Stomach smooth muscle (tissue), 2 donors: ENCODE measurements around the gene ARL15.
"Not testable (repeated sequence)": the region's sequence is repeated elsewhere in the genome, so short reads cannot be mapped to it uniquely, and the experiment has no call there.

Experiments used
- H3K27ac ChIP-seq: one replicate; pipeline ENCODE4 v1.7.0; 2013; ENCODE audit warnings: mild to moderate bottlenecking, low read length, inconsistent platforms
- H3K27me3 ChIP-seq, 2 donors: one replicate each; pipeline ENCODE4 v1.7.0; 2013; ENCODE audit warnings: low read length in 2 of 2; ENCODE audit not compliant: insufficient read depth in 2 of 2, control insufficient read depth in 1 of 2
- H3K36me3 ChIP-seq, 2 donors: one replicate each; pipeline ENCODE4 v1.7.0; 2013; ENCODE audit warnings: low read length in 2 of 2; ENCODE audit not compliant: control insufficient read depth in 2 of 2, insufficient read depth in 2 of 2
- H3K4me1 ChIP-seq: one replicate; pipeline ENCODE4 v1.7.0; 2013; ENCODE audit warnings: low read length; ENCODE audit not compliant: control insufficient read depth, insufficient read depth
- H3K4me3 ChIP-seq, 2 donors: one replicate each; pipeline ENCODE4 v1.7.0; 2013; ENCODE audit warnings: low read length in 2 of 2
- H3K9ac ChIP-seq, 2 donors: one replicate each; pipeline ENCODE4 v1.7.0; 2013; ENCODE audit warnings: low read length in 2 of 2, mild to moderate bottlenecking in 1 of 2
- H3K9me3 ChIP-seq, 2 donors: one replicate each; pipeline ENCODE4 v1.7.0; 2013; ENCODE audit warnings: low read length in 2 of 2; ENCODE audit not compliant: control insufficient read depth in 2 of 2
- donor health status: healthy.
- donor health status: Pancreatic carcinoma.

The ARL15 gene

DNA sequence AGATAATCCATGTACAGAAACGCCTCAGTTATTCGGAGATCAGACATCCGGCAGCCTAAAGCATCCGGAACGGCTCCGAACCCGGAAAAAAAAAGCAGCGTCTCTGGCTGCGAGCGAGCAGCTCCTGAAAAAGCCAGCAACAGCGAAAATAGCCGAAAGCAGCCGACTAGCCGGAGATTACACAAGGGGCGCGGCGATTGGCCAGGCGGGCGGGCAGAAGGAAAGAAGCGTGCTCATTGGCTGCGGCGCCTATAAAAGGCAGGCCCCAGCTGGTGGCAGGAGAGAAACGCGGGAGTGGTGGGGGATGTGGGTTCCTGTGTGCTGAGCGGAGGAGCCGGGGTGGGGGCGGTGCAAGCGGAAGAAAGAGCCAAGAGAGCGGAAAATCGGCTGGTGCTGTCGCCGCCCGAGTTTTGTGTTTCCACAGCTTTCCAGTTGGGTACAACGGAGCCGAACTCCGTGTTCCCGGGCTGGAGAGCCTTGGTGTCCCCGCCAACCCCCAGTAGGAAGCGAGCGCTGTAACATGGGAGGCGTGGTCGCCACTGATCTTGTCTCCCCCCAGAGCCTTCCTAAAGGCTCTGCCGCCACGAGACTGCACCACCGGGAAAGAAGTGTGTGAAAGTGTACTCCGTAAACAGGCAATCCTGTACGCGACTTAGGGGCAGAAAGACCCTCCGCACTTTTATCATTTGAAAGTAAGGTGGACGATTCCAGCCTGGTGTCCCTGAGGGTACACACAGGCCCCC lies at the start of gene ARL15:
TSS of gene ARL15 (minus strand) at position 141 of the 743 bp plus-strand sequence.
- Histone ChIP-seq H3K9me3 (no peaks in the 10 kb centered on the region), H3K4me3 (peak within 1 kb of the TSS; percentile 91 to 98), H3K27ac (peak within 1 kb of the TSS; percentile 53), H3K27me3 (no peaks in the 10 kb centered on the region), H3K4me1 (peaks cover 11% of the 10 kb centered on the region), H3K36me3 (no peaks in the 10 kb centered on the region), H3K9ac (peak within 1 kb of the TSS; percentile 90)

DNA sequence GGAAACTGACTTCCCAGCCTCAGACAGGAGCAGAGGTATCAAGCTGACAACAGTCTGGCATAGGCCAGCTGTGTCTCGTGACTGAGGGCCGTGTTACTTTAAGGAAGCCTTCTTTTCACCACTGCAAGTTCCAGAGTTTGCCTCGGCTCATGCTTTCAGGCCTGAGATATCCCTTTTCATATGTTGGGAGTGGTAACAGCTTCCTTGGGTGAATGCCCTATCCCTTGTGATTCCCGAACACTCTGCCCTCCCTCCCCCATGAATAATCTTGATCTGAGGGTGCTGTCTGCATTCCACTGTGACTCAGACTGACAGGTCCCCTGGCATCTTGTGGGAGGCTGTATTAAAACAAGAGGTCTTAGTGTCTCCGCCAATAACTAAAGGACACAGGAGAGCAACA lies 49.7 kb upstream of the ARL15 start:
- Histone ChIP-seq H3K27ac (no peak overlapping the region), H3K27me3 (no peaks in the 10 kb centered on the region), H3K9me3 (no peaks in the 10 kb centered on the region), H3K4me1 (no peaks in the 10 kb centered on the region), H3K36me3 (no peaks in the 10 kb centered on the region), H3K4me3 (no peak overlapping the region), H3K9ac (no peak overlapping the region)

DNA sequence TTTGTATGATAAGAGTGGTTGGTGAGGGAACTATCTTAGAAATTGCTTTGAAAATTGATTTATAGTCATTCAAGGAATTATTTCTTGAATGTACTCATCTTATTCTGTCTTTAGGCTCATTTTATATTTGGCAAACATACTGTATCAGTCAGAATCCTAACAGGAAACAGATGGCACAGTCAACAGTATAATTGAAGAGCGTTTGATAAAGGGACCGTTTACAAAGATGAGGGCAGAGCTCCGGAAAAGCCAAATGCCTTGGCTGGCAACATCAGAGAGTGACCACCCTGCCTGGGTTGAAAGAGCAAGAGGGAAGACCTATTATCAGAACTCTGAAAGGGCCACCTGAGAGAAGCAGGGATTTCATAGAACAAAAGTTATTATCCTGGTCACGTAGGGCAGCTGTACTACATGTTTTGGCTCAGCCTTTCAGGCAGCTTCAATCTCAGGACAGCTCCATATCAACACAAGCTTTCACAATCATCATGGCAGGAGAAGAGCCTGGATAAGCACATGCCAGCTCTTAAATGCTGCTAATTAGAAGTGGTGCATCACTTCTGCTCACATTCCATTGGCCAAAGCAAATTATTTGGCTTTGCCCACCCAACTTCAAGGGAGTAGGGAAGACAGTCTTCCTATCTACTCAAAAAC lies 47.2 kb upstream of the ARL15 start:
- no peaks in the 10 kb centered on the region for H3K4me1 ChIP-seq
- no peaks in the 10 kb centered on the region for H3K27me3 ChIP-seq
- no peaks in the 10 kb centered on the region for H3K36me3 ChIP-seq
- H3K27ac ChIP-seq, result no peak overlapping the region
- no peak overlapping the region for H3K9ac ChIP-seq
- no peaks in the 10 kb centered on the region for H3K9me3 ChIP-seq
- H3K4me3 ChIP-seq, result no peak overlapping the region

- H3K9ac ChIP-seq, H3K27me3 ChIP-seq, H3K4me3 ChIP-seq, H3K27ac ChIP-seq, H3K4me1 ChIP-seq, H3K9me3 ChIP-seq, H3K36me3 ChIP-seq: not testable (repeated sequence)
These were observed 43.7 kb upstream of the ARL15 start for GRCh38 chr5:54353933-54354564.

GRCh38 chr5:54352580-54352979 lies 42.2 kb upstream of the ARL15 start:
- H3K9me3 ChIP-seq, H3K9ac ChIP-seq, H3K27me3 ChIP-seq, H3K27ac ChIP-seq, H3K4me1 ChIP-seq, H3K4me3 ChIP-seq, H3K36me3 ChIP-seq: not testable (repeated sequence)

DNA sequence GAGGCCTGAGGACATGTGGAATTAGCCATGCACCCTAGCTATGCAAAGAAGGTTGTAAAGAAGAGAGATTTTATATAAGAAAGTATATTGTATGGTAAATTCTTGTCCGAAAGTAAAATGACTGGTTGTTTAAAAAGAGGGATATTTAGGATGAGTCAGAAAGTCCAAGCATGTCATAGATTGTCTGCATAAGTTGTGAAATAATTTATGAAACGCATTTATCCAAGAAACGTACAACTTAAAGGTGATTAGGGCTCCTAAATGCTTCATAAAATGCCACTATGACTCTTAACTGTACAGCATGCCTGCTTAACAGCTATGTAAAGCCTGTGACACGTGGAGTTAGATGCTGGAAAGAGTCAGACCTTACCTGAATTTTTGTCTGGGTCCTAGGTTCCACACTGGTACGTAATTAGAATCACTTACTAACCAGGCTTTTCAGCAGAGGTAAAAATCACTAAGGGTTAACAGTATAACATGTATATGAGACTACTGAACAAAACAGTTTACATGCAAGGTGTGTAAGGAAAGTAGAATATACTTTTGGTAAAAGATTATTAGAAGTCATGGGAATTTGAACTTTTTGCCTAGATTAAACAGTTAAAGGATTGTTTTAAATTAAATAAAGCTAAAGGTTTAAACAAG lies 37.0 kb upstream of the ARL15 start:
- H3K9ac ChIP-seq, result no peak overlapping the region
- H3K4me3 ChIP-seq, result no peak overlapping the region
- H3K27me3 ChIP-seq, result no peaks in the 10 kb centered on the region
- H3K27ac ChIP-seq, result no peak overlapping the region
- no peaks in the 10 kb centered on the region for H3K36me3 ChIP-seq
- H3K4me1 ChIP-seq, result no peaks in the 10 kb centered on the region
- H3K9me3 ChIP-seq, result no peaks in the 10 kb centered on the region

- Histone ChIP-seq H3K27ac (no peak overlapping the region), H3K9ac (no peak overlapping the region), H3K9me3 (no peaks in the 10 kb centered on the region), H3K4me3 (no peak overlapping the region), H3K27me3 (no peaks in the 10 kb centered on the region), H3K36me3 (no peaks in the 10 kb centered on the region), H3K4me1 (no peaks in the 10 kb centered on the region)
These were observed 34.3 kb upstream of the ARL15 start for GRCh38 chr5:54344653-54345052.

DNA sequence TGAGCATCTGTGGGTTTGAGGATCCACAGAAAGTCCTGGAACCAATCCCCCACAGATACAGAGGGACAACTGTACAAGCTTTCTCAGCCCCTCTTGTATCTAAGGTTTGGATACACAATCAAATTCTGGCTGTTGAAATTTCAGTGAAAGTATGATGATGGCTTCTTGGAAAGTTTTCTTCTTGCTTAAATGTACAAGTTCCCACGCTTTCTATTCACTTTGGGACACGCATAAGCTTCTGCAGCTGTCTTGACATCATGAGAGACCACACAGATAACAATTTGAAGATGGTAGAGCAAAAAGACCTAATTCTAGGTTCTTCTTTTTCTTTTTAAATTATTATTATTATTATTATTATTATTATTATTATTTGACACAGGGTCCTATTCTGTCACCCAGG lies 31.6 kb upstream of the ARL15 start:
- Histone ChIP-seq H3K36me3 (no peaks in the 10 kb centered on the region), H3K4me1 (no peaks in the 10 kb centered on the region), H3K27ac (no peak overlapping the region), H3K9ac (no peak overlapping the region), H3K9me3 (no peaks in the 10 kb centered on the region), H3K4me3 (no peak overlapping the region), H3K27me3 (no peaks in the 10 kb centered on the region)

- Histone ChIP-seq H3K27ac (no peak overlapping the region), H3K4me3 (no peak overlapping the region), H3K36me3 (no peaks in the 10 kb centered on the region), H3K9ac (no peak overlapping the region), H3K4me1 (no peaks in the 10 kb centered on the region), H3K9me3 (peaks cover 0 to 4% of the 10 kb centered on the region in 2 donors), H3K27me3 (no peaks in the 10 kb centered on the region)
These were observed 27.1 kb upstream of the ARL15 start for GRCh38 chr5:54337523-54337922.

DNA sequence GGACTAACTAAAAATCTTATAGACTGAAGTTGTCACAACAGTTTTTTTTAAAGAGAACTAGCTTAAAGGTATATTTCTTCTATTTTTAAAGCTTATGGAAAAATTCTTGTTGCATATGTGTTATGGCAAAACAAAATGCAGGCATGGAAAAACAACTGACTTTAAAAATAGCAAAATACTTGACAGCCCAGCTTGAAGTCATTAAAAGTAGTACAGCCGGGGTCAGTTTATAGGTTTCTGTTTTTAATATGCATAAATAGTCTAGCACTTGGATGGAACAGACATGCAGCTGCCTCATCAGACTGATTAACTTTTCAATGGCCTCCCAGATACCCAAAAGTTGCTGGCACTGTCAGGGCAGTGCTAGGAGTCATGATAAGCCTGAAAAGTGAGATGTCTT lies 22.3 kb upstream of the ARL15 start:
- no peak overlapping the region for H3K4me3 ChIP-seq
- no peaks in the 10 kb centered on the region for H3K36me3 ChIP-seq
- no peak overlapping the region for H3K9ac ChIP-seq
- no peaks in the 10 kb centered on the region for H3K4me1 ChIP-seq
- no peak overlapping the region for H3K27ac ChIP-seq
- peaks cover 0 to 4% of the 10 kb centered on the region in 2 donors for H3K9me3 ChIP-seq
- H3K27me3 ChIP-seq, result no peaks in the 10 kb centered on the region
